Caco-2 (cell line): ENCODE data around the gene CSTF1. TPM values are rescaled to one million over a fixed set of nuclear protein-coding genes. Genes with fewer than 3 reads are reported as not detected.

ENCODE experiments used
- BruUV-seq: library from RNA; stranded (reverse); fragments of 400-500 nt; replicated peaks from 2 replicates; lab custom pipeline; 2021; lab: Mats Ljungman, UMichigan
- CTCF ChIA-PET: fragments of 300-600 bp; sonication (Branson Sonifier 250); formaldehyde crosslinking; loops from one replicate; lab custom pipeline; 2022; ENCODE audit warnings: antibody characterized with exemption; lab: Charles Lee
- POLR2A ChIA-PET: fragments of 300-600 bp; sonication (Branson Sonifier 250); formaldehyde crosslinking; loops from one replicate; lab custom pipeline; 2022; ENCODE audit warnings: antibody characterized with exemption; lab: Charles Lee
- DNase-seq, 2 experiments: peaks; one replicate each; pipeline versions ENCODE4 v3.0.0 to v3.0.0-alpha.2; 2020 to 2022
- H3K27me3 ChIP-seq: replicated peaks from 2 replicates; pipeline ENCODE4 v1.6.0; 2011; ENCODE audit warnings: low read length; ENCODE audit not compliant: control insufficient read depth, insufficient read depth
- H3K36me3 ChIP-seq: 2 replicates; pipeline ENCODE4 v1.5.1; 2011; ENCODE audit warnings: low read length; ENCODE audit not compliant: control insufficient read depth, insufficient read depth
- H3K4me1 ChIP-seq: fragments of 250-450 bp; sonication (Bioruptor Pico); 2 replicates; pipeline ENCODE4 v1.5.1; 2020; ENCODE audit warnings: mild to moderate bottlenecking
- H3K4me3 ChIP-seq: 2 replicates; pipeline ENCODE4 v1.5.1; 2011; ENCODE audit warnings: low read depth, mild to moderate bottlenecking, control low read depth, low read length
- H3K9me3 ChIP-seq: fragments of 250-450 bp; sonication (Bioruptor Pico); 2 replicates; pipeline ENCODE4 v1.5.1; 2020; ENCODE audit warnings: mild to moderate bottlenecking, moderate library complexity
- H3K27ac Mint-ChIP-seq: one replicate; pipeline ENCODE4 v1.8.0; 2022; ENCODE audit warnings: mixed read lengths; ENCODE audit not compliant: unreplicated experiment
- H3K27me3 Mint-ChIP-seq: one replicate; pipeline ENCODE4 v1.8.0; 2022; ENCODE audit warnings: mixed read lengths; ENCODE audit not compliant: insufficient read depth, unreplicated experiment
- H3K36me3 Mint-ChIP-seq: one replicate; pipeline ENCODE4 v1.8.0; 2022; ENCODE audit warnings: mild to moderate bottlenecking, mixed read lengths; ENCODE audit not compliant: insufficient read depth, unreplicated experiment
- H3K4me1 Mint-ChIP-seq: one replicate; pipeline ENCODE4 v1.8.0; 2022; ENCODE audit warnings: low read depth, mixed read lengths; ENCODE audit not compliant: unreplicated experiment
- H3K4me3 Mint-ChIP-seq: one replicate; pipeline ENCODE4 v1.8.0; 2022; ENCODE audit warnings: mild to moderate bottlenecking, moderate library complexity, mixed read lengths; ENCODE audit not compliant: unreplicated experiment
- H3K9me3 Mint-ChIP-seq: one replicate; pipeline ENCODE4 v1.8.0; 2022; ENCODE audit warnings: mixed read lengths; ENCODE audit not compliant: unreplicated experiment
- intact Hi-C: fragments of 100-400 bp; cut with micrococcal nuclease; formaldehyde crosslinking; loops from one replicate; pipeline ENCODE4 v1.10.0; 2022; ENCODE audit not compliant: unreplicated experiment
- total RNA-seq: library from RNA; stranded (reverse); gene quantifications from 2 replicates; pipeline ENCODE4 v1.2.3, GENCODE V29; 2022
- TF ChIP-seq, protein P1 (sequence below), 2 experiments: fragments of 200-600 bp in 1 of 2; IDR thresholded peaks; 1 replicate in 1 of 2; 2 replicates in 1 of 2; pipeline versions ENCODE4 v1.5.1 to v1.8.0; 2011 to 2022; ENCODE audit warnings: antibody characterized with exemption in 1 of 2, control low read depth in 1 of 2, inconsistent platforms in 1 of 2, low read depth in 1 of 2, low read length in 1 of 2, mild to moderate bottlenecking in 1 of 2, moderate library complexity in 1 of 2; ENCODE audit not compliant: insufficient read depth in 1 of 2, severe bottlenecking in 1 of 2, unreplicated experiment in 1 of 2

Gene CSTF1
- total RNA-seq, 1 experiment from 2014 or later, result 97.0 TPM

DNA sequence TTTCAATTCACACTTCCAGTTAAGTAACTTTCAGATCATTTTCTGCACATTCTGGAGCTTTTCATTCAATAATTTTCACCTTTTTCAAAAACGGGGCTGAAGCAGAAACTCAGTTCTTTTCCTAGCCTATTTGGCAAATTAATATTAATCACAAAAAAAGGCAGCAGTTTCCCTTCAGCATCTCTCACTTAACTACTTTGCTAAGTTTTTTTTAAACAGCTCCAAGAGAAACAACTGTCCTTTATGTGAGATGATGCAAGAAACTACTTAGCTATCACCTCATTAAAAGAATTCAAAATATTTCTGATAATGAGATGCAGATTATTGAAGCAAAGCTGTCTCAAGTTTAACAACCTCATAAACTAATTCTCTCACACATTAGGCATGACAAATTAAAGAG lies 31.4 kb downstream of the CSTF1 start:
- no peaks in the 10 kb centered on the region for H3K27me3 Mint-ChIP-seq
- intact Hi-C loops, result no loop called here
- H3K9me3 ChIP-seq, result no peaks in the 10 kb centered on the region
- peaks cover 20% of the 10 kb centered on the region for H3K4me1 ChIP-seq
- H3K9me3 Mint-ChIP-seq, result no peaks in the 10 kb centered on the region
- ChIA-PET CTCF (interaction anchor here (0.7 kb wide), 1 partner anchor 863 kb away, joined by 3 read pairs; no protein-coding TSS in a partner anchor), POLR2A (interaction anchor here (0.5 kb wide), 1 partner anchor 12 kb away, joined by 5 read pairs; the partner anchor contains the start of gene CASS4)
- no peaks in the 10 kb centered on the region for H3K36me3 ChIP-seq
- TF ChIP-seq, protein P1, sequence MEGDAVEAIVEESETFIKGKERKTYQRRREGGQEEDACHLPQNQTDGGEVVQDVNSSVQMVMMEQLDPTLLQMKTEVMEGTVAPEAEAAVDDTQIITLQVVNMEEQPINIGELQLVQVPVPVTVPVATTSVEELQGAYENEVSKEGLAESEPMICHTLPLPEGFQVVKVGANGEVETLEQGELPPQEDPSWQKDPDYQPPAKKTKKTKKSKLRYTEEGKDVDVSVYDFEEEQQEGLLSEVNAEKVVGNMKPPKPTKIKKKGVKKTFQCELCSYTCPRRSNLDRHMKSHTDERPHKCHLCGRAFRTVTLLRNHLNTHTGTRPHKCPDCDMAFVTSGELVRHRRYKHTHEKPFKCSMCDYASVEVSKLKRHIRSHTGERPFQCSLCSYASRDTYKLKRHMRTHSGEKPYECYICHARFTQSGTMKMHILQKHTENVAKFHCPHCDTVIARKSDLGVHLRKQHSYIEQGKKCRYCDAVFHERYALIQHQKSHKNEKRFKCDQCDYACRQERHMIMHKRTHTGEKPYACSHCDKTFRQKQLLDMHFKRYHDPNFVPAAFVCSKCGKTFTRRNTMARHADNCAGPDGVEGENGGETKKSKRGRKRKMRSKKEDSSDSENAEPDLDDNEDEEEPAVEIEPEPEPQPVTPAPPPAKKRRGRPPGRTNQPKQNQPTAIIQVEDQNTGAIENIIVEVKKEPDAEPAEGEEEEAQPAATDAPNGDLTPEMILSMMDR (IDR thresholded peaks at IDR 0.05; ENCODE audit: insufficient read depth in 1 of 2, low read depth in 1 of 2, low read length in 1 of 2, severe bottlenecking in 1 of 2, unreplicated experiment in 1 of 2), result no peak
- BruUV-seq, result no TSS peak
- H3K27me3 ChIP-seq, result no peaks in the 10 kb centered on the region
- H3K36me3 Mint-ChIP-seq, result no peaks in the 10 kb centered on the region
- no peak for DNase-seq
- H3K4me3 Mint-ChIP-seq, result no peak overlapping the region
- no peak overlapping the region for H3K27ac Mint-ChIP-seq
- H3K4me3 ChIP-seq, result no peak overlapping the region
- H3K4me1 Mint-ChIP-seq, result peaks cover 18% of the 10 kb centered on the region

DNA sequence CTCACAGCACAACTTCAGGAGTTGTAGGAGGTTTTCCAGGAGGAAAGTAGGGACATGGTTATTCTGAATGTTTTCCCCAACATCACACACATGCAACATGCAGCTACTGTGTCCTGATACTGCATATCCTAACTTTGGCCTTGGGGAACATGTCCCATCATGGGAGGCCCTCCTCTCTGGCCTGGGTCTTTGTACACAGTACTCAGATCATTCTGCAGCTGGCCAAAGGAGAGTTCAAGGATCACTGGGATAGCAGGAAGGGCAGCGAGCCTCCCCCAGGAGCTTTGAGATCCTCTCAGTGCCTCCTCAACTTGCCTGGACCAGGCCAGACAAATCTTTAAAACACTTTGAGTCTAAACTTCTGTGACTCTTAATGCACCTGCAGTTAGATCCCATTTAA lies 32.5 kb downstream of the CSTF1 start:
- Mint-ChIP-seq H3K27me3 (no peaks in the 10 kb centered on the region), H3K27ac (no peak overlapping the region), H3K9me3 (no peaks in the 10 kb centered on the region), H3K4me3 (no peak overlapping the region), H3K36me3 (no peaks in the 10 kb centered on the region), H3K4me1 (peaks cover 24% of the 10 kb centered on the region)
- no peak for DNase-seq
- BruUV-seq, result no TSS peak
- H3K4me1 ChIP-seq, result peaks cover 22% of the 10 kb centered on the region
- H3K36me3 ChIP-seq, result no peaks in the 10 kb centered on the region
- no peak overlapping the region for H3K4me3 ChIP-seq
- H3K27me3 ChIP-seq, result no peaks in the 10 kb centered on the region
- H3K9me3 ChIP-seq, result no peaks in the 10 kb centered on the region
- TF ChIP-seq, protein P1 (IDR thresholded peaks at IDR 0.05; ENCODE audit: insufficient read depth in 1 of 2, low read depth in 1 of 2, low read length in 1 of 2, severe bottlenecking in 1 of 2, unreplicated experiment in 1 of 2), result no peak
- ChIA-PET POLR2A (interaction anchor here (0.6 kb wide), 1 partner anchor 89 kb away, joined by 4 read pairs; no protein-coding TSS in a partner anchor), CTCF (no interaction called here)
- intact Hi-C loops, result no loop called here

- no peak overlapping the region for H3K4me3 ChIP-seq
- Mint-ChIP-seq H3K9me3 (no peaks in the 10 kb centered on the region), H3K27me3 (no peaks in the 10 kb centered on the region), H3K36me3 (no peaks in the 10 kb centered on the region), H3K4me3 (no peak overlapping the region), H3K4me1 (peaks cover 33% of the 10 kb centered on the region), H3K27ac (no peak overlapping the region)
- H3K27me3 ChIP-seq, result no peaks in the 10 kb centered on the region
- ChIA-PET POLR2A (no interaction called here), CTCF (interaction anchor here (0.5 kb wide), 1 partner anchor 12 kb away, joined by 6 read pairs; no protein-coding TSS in a partner anchor)
- no peaks in the 10 kb centered on the region for H3K36me3 ChIP-seq
- DNase-seq, result no peak
- no peaks in the 10 kb centered on the region; the same call in 1 of the 2 replicates for H3K9me3 ChIP-seq
- peaks cover 21% of the 10 kb centered on the region for H3K4me1 ChIP-seq
- no TSS peak for BruUV-seq
- intact Hi-C loops, result no loop called here
- TF ChIP-seq, protein P1 (IDR thresholded peaks at IDR 0.05; ENCODE audit: insufficient read depth in 1 of 2, low read depth in 1 of 2, low read length in 1 of 2, severe bottlenecking in 1 of 2, unreplicated experiment in 1 of 2), result no peak
Measured at GRCh38 chr20:56426026-56426425, 33.6 kb downstream of the CSTF1 start.
